AG04449 (cell line): Measurements from ENCODE around the gene MAGEB10.

Source experiments
- CTCF ChIA-PET: fragments of 350-600 bp; formaldehyde crosslinking; extraction: SDS; loops from one replicate; lab custom pipeline; 2021; ENCODE audit warnings: antibody characterized with exemption; lab: Yijun Ruan, JAX
- POLR2A ChIA-PET: fragments of 400-600, 350-600 bp; formaldehyde crosslinking; extraction: SDS; loops from one replicate; lab custom pipeline; 2020; ENCODE audit warnings: antibody characterized with exemption, inconsistent platforms; lab: Yijun Ruan, JAX
- DNase-seq: peaks from one replicate; pipeline ENCODE4 v3.0.0-alpha.2; 2010; ENCODE audit warnings: low read depth, low spot score
- H3K4me3 ChIP-seq: 2 replicates; pipeline ENCODE4 v1.5.1; 2011; ENCODE audit warnings: low read depth, mild to moderate bottlenecking, control low read depth, low read length
- CTCF ChIP-seq: IDR thresholded peaks from one replicate; pipeline ENCODE4 v1.5.1; 2011; ENCODE audit warnings: mild to moderate bottlenecking, moderate library complexity, low read length, control low read depth, inconsistent platforms; ENCODE audit not compliant: insufficient read depth; ENCODE audit errors: missing control alignments

The MAGEB10 gene

GRCh38 chrX:27807690-27808089, at the start of gene MAGEB10:
TSS of gene MAGEB10 (plus strand) at chrX:27807990. CDS start at chrX:27821307, 13,317 bp downstream.
- ChIA-PET CTCF (no interaction called here), POLR2A (no interaction called here)
- no peak for DNase-seq
- TF ChIP-seq CTCF = no peak
- H3K4me3 ChIP-seq = no peak within 1 kb of the TSS

GRCh38 chrX:27765718-27766117, 42.1 kb upstream of the MAGEB10 start:
- H3K4me3 ChIP-seq = no peak overlapping the region
- no peak for TF ChIP-seq CTCF
- DNase-seq = no peak
- ChIA-PET POLR2A (no interaction called here), CTCF (no interaction called here)

GRCh38 chrX:27767387-27767786, 40.4 kb upstream of the MAGEB10 start:
- DNase-seq = no peak
- CTCF ChIA-PET = no interaction called here
- no peak for TF ChIP-seq CTCF
- POLR2A ChIA-PET = no interaction called here
- H3K4me3 ChIP-seq = no peak overlapping the region

- CTCF ChIA-PET = no interaction called here
- no peak for DNase-seq
- POLR2A ChIA-PET = no interaction called here
- H3K4me3 ChIP-seq = no peak overlapping the region
- no peak for TF ChIP-seq CTCF
These were observed 31.8 kb upstream of the MAGEB10 start for GRCh38 chrX:27775984-27776383.

- ChIA-PET POLR2A (no interaction called here), CTCF (no interaction called here)
- no peak for DNase-seq
- H3K4me3 ChIP-seq = no peak overlapping the region
- no peak for TF ChIP-seq CTCF
These were observed 11.0 kb upstream of the MAGEB10 start for GRCh38 chrX:27796640-27797257.

- DNase-seq = no peak
- POLR2A ChIA-PET = no interaction called here
These were observed 10.2 kb upstream of the MAGEB10 start for GRCh38 chrX:27797575-27797974.

More at GRCh38 chrX:27797575-27797974, 10.2 kb upstream of the MAGEB10 start:
- CTCF ChIA-PET = no interaction called here
- TF ChIP-seq CTCF = no peak
- no peak overlapping the region for H3K4me3 ChIP-seq
